ENCODE measurements around the gene JTB. TPM values are rescaled to one million over a fixed set of nuclear protein-coding genes. Genes with fewer than 3 reads are reported as not detected.
A peak's percentile ranks its signal among the peaks of the same experiment; 100 is the strongest.

JTB gene
- total and polyA plus RNA-seq, 2 experiments from 2014 or later: 213 to 217 TPM

GRCh38 chr1:153953859-153954365 lies 23.6 kb downstream of the JTB start:
- Histone ChIP-seq H3K9me3 (ENCODE audit: low read depth) (no peaks in the 10 kb centered on the region), H3K4me2 (peak overlapping the region; percentile 12), H4K20me1 (ENCODE audit: insufficient read depth, poor library complexity, severe bottlenecking) (peaks cover 40% of the 10 kb centered on the region), H3K4me1 (ENCODE audit: insufficient read depth) (peaks cover 15% of the 10 kb centered on the region), H3K27me3 (no peaks in the 10 kb centered on the region), H2AFZ (no peak overlapping the region), H3K36me3 (replicated peaks; ENCODE audit: insufficient read depth, low read depth) (no peaks in the 10 kb centered on the region), H3K27ac (peak overlapping the region; percentile 33), H3K9me2 (replicated peaks; ENCODE audit: insufficient read depth) (no peaks in the 10 kb centered on the region), H3K79me2 (peaks cover 55% of the 10 kb centered on the region), H3K4me3 (no peak overlapping the region)
- DNase-seq (ENCODE audit: low spot score): peak; percentile 62
- WGBS (ENCODE audit: low lambda C conversion rate, missing lambda C conversion rate): 66% methylated on average over 4 of the region's 4 CpGs
- TF ChIP-seq EZH2 (IDR thresholded peaks at IDR 0.05; ENCODE audit: borderline replicate concordance): no peak

- Histone ChIP-seq H3K4me2 (no peak overlapping the region), H3K4me1 (ENCODE audit: insufficient read depth) (peaks cover 10% of the 10 kb centered on the region), H3K79me2 (peaks cover 43% of the 10 kb centered on the region), H3K27ac (no peak overlapping the region), H3K9me3 (ENCODE audit: low read depth) (no peaks in the 10 kb centered on the region), H2AFZ (no peak overlapping the region), H3K27me3 (no peaks in the 10 kb centered on the region), H3K4me3 (no peak overlapping the region), H3K9me2 (replicated peaks; ENCODE audit: insufficient read depth) (no peaks in the 10 kb centered on the region), H3K36me3 (replicated peaks; ENCODE audit: insufficient read depth, low read depth) (no peaks in the 10 kb centered on the region), H4K20me1 (ENCODE audit: insufficient read depth, poor library complexity, severe bottlenecking) (peaks cover 29% of the 10 kb centered on the region)
- 98% methylated on average over 2 of the region's 2 CpGs for WGBS (ENCODE audit: low lambda C conversion rate, missing lambda C conversion rate)
- DNase-seq (ENCODE audit: low spot score): no peak
- TF ChIP-seq EZH2phosphoT487 (IDR thresholded peaks at IDR 0.05; ENCODE audit: low read depth, severe bottlenecking, unreplicated experiment) (no peak), EZH2 (IDR thresholded peaks at IDR 0.05; ENCODE audit: borderline replicate concordance) (no peak), CTCF (IDR thresholded peaks at IDR 0.05; ENCODE audit: poor library complexity) (no peak)
Measured at GRCh38 chr1:153951801-153952200, 25.7 kb downstream of the JTB start.

- TF ChIP-seq EZH2phosphoT487 (IDR thresholded peaks at IDR 0.05; ENCODE audit: low read depth, severe bottlenecking, unreplicated experiment) (no peak), CTCF (IDR thresholded peaks at IDR 0.05; ENCODE audit: poor library complexity) (no peak), EZH2 (IDR thresholded peaks at IDR 0.05; ENCODE audit: borderline replicate concordance) (no peak)
- Histone ChIP-seq H3K4me3 (no peak overlapping the region), H3K36me3 (replicated peaks; ENCODE audit: insufficient read depth, low read depth) (no peaks in the 10 kb centered on the region), H3K27me3 (no peaks in the 10 kb centered on the region), H3K79me2 (peaks cover 37% of the 10 kb centered on the region), H4K20me1 (ENCODE audit: insufficient read depth, poor library complexity, severe bottlenecking) (peaks cover 23% of the 10 kb centered on the region), H2AFZ (no peak overlapping the region), H3K27ac (no peak overlapping the region), H3K9me2 (replicated peaks; ENCODE audit: insufficient read depth) (no peaks in the 10 kb centered on the region), H3K4me1 (ENCODE audit: insufficient read depth) (peaks cover 10% of the 10 kb centered on the region), H3K9me3 (ENCODE audit: low read depth) (no peaks in the 10 kb centered on the region), H3K4me2 (no peak overlapping the region)
- WGBS (ENCODE audit: low lambda C conversion rate, missing lambda C conversion rate): 98% methylated on average over 8 of the region's 11 CpGs
- DNase-seq (ENCODE audit: low spot score): no peak
Measured at GRCh38 chr1:153951183-153951582, 26.3 kb downstream of the JTB start.

GRCh38 chr1:153946622-153947241 lies 30.7 kb downstream of the JTB start, which contains the start of gene DENND4B:
TSS of gene DENND4B (minus strand) at chr1:153946718. CDS start at chr1:153944374, 2,344 bp downstream.
- peak; percentile 93 for DNase-seq (ENCODE audit: low spot score)
- Histone ChIP-seq H2AFZ (peak within 1 kb of the TSS; percentile 94), H3K79me2 (peaks cover 27% of the 10 kb centered on the region), H3K27me3 (no peaks in the 10 kb centered on the region), H3K36me3 (replicated peaks; ENCODE audit: insufficient read depth, low read depth) (no peaks in the 10 kb centered on the region), H4K20me1 (ENCODE audit: insufficient read depth, poor library complexity, severe bottlenecking) (peaks cover 3% of the 10 kb centered on the region), H3K9me2 (replicated peaks; ENCODE audit: insufficient read depth) (no peaks in the 10 kb centered on the region), H3K4me2 (peak within 1 kb of the TSS; percentile 92), H3K27ac (peak within 1 kb of the TSS; percentile 97), H3K4me1 (ENCODE audit: insufficient read depth) (peaks cover 7% of the 10 kb centered on the region), H3K4me3 (peak within 1 kb of the TSS; percentile 98), H3K9me3 (ENCODE audit: low read depth) (no peaks in the 10 kb centered on the region)
- TF ChIP-seq EZH2 (IDR thresholded peaks at IDR 0.05; ENCODE audit: borderline replicate concordance): no peak
- TF ChIP-seq CTCF (IDR thresholded peaks at IDR 0.05; ENCODE audit: poor library complexity): peak; percentile 95
- no peak for TF ChIP-seq EZH2phosphoT487 (IDR thresholded peaks at IDR 0.05; ENCODE audit: low read depth, severe bottlenecking, unreplicated experiment)
- WGBS (ENCODE audit: low lambda C conversion rate, missing lambda C conversion rate): 28% methylated on average over 13 of the region's 28 CpGs
